ENCODE data around the gene CTBP1. TPM values are rescaled to one million over a fixed set of nuclear protein-coding genes. Genes with fewer than 3 reads are reported as not detected.
"Not testable (repeated sequence)": the region's sequence is repeated elsewhere in the genome, so short reads cannot be mapped to it uniquely, and the experiment has no call there.

The CTBP1 gene
- total and polyA plus RNA-seq, 7 experiments from 2014 or later = 57.2 to 233 (median 180) TPM

DNA sequence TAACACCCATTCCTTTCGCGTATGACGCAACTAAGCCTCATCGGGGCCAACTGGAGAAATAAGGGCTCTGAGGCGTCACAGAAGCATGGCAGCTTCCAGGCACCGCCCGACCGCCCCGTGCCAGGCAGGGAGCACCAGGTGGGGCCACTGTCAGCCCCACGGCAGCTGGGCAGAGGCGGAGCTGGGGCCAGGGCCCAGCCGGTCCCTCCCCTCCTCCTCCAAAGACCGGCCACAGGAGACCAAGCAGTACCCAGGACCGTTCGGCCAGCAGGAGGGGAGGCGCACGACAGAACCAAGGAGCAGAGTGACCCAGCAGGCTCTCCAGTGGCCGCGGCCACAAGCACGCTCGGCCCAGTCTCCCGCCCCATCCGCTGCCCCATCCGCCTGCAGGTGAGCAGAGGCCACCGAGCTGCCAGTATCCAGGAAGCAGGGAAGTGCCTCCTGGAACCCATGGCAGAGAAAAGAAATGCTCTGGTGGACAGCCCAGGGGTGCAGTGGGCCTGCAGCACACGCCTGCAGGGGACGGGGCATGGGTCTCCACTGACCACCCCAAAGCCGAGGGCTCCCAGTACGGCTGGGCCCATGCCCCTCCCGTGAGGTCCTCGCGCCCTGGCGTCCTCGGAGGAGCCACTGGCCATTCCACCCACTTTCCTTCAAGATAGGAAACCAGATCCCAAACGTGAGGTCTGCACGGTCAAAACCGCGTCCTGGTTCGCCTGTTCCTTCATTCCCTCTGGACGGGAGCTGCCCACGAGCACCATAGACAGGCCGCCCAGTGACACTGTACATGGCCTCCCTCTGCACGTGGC is 9.6 kb downstream of the CTBP1 start:
- Mint-ChIP-seq H3K27ac (peak overlapping the region in 1 of 9 donors; percentile 33), H3K4me3 (peak overlapping the region in 1 of 10 donors; percentile 17)
- POLR2A ChIA-PET = interaction anchor here (1.2 kb wide), 1 partner anchor 9 kb away, joined by 4 read pairs; the partner anchor contains the start of gene CTBP1

DNA sequence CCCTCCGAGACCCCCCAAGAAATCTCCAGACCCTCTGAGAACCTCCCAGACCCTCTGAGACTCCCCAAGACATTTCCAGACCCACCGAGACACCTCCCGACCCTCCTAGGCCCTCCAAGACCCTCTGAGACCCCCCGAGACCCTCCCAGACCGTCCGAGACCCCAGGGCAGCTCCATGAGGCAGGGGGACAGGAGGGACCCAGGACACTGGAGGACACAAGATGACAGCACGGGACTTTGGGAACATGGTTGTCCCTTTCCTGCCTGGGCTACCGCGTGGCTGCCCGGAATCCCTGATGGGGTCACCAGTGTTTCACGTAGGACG is 10.3 kb downstream of the CTBP1 start:
- POLR2A ChIA-PET = interaction anchor here (1.2 kb wide), 1 partner anchor 10 kb away, joined by 4 read pairs; the partner anchor contains the start of gene CTBP1
- Histone ChIP-seq H3K4me3 (ENCODE audit: low read length) (no peak overlapping the region), H3K36me3 (ENCODE audit: control insufficient read depth in 2 of 3, insufficient read depth in 3 of 3, low read length in 3 of 3) (peaks cover 0 to 78% (median 8%) of the 10 kb centered on the region in 3 experiments), H3K27ac (ENCODE audit: low read depth, low read length) (no peak overlapping the region), H3K9me3 (ENCODE audit: control insufficient read depth in 2 of 3, low read length in 3 of 3) (no peaks in the 10 kb centered on the region), H3K27me3 (ENCODE audit: control insufficient read depth in 2 of 2, insufficient read depth in 2 of 2, low read length in 2 of 2) (no peaks in the 10 kb centered on the region), H3K4me1 (ENCODE audit: control insufficient read depth in 2 of 2, insufficient read depth in 2 of 2, low read length in 2 of 2) (peaks cover 6 to 9% of the 10 kb centered on the region in 2 donors)
- Mint-ChIP-seq H3K4me1 (peaks cover 8 to 38% (median 19%) of the 10 kb centered on the region in 7 donors), H3K4me3 (no peak overlapping the region), H3K27me3 (no peaks in the 10 kb centered on the region), H3K36me3 (peaks cover 0 to 30% (median 5%) of the 10 kb centered on the region in 5 donors), H3K9me3 (peaks cover 0 to 2% (median 0%) of the 10 kb centered on the region in 11 donors), H3K27ac (no peak overlapping the region)
- CTCF ChIA-PET = no interaction called here
- ATAC-seq = no peak
- DNase-seq = peak in 1 of 9 donors; percentile 3
- intact Hi-C loops (cut with micrococcal nuclease) = no loop called here

More for the DNA sequence above, 9.6 kb downstream of the CTBP1 start:
- Histone ChIP-seq H3K4me1 (ENCODE audit: control insufficient read depth in 2 of 2, insufficient read depth in 2 of 2, low read length in 2 of 2) (peaks cover 6 to 15% of the 10 kb centered on the region in 2 donors), H3K9me3 (ENCODE audit: control insufficient read depth in 2 of 3, low read length in 3 of 3) (no peaks in the 10 kb centered on the region), H3K27me3 (ENCODE audit: control insufficient read depth in 2 of 2, insufficient read depth in 2 of 2, low read length in 2 of 2) (no peaks in the 10 kb centered on the region), H3K36me3 (ENCODE audit: control insufficient read depth in 2 of 3, insufficient read depth in 3 of 3, low read length in 3 of 3) (peaks cover 0 to 71% (median 8%) of the 10 kb centered on the region in 3 experiments), H3K27ac (ENCODE audit: low read depth, low read length) (no peak overlapping the region), H3K4me3 (ENCODE audit: low read length) (no peak overlapping the region)
- DNase-seq (peak in 1 of 9 donors; percentile 6), ATAC-seq (peak; percentile 19)
- intact Hi-C loops (cut with micrococcal nuclease) = no loop called here
- CTCF ChIA-PET = no interaction called here
- Mint-ChIP-seq H3K27me3 (no peaks in the 10 kb centered on the region), H3K4me1 (peaks cover 10 to 45% (median 24%) of the 10 kb centered on the region in 7 donors), H3K9me3 (peaks cover 0 to 1% (median 0%) of the 10 kb centered on the region in 11 donors), H3K36me3 (peaks cover 0 to 24% (median 5%) of the 10 kb centered on the region in 5 donors)

DNA sequence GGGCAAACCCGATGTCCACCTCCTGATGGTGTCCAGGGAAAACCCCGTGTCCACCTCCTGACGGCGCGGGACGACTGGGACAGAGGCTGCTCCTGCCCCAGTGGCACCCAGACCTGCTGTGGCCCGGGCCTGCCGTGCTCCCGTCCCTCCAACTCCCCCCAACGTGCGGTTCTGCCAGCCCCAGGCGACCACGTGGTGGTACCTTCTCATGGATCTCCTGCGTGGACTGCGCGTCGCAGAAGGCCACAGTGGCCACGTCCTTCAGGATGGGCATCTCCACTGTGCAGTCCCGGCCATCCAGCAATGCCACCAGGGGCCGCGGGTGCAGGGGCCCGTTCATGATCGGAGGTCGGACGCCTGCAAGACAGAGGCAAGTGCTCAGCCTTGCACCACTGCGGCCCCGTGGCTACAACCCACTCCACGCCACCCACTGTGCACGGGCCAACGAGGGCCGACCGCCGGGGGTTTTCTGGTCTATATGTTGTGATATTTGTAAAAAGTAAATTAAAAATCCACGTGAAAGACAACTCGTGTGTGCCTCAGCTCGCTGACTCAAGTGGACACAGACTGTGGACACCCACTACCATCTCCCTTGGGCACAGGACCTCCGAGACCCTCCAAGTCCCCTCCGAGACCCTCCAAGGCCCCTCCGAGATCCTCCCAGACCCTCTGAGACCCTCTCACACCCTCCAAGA is 10.8 kb downstream of the CTBP1 start:
- Mint-ChIP-seq H3K4me3 (peak overlapping the region in 1 of 10 donors; percentile 17), H3K9me3 (peaks cover 0 to 2% (median 0%) of the 10 kb centered on the region in 11 donors), H3K27me3 (no peaks in the 10 kb centered on the region), H3K36me3 (peaks cover 0 to 30% (median 5%) of the 10 kb centered on the region in 5 donors), H3K27ac (no peak overlapping the region), H3K4me1 (peaks cover 8 to 33% (median 16%) of the 10 kb centered on the region in 7 donors)
- no peak overlapping the region for H3K4me3 ChIP-seq (ENCODE audit: low read length)
- H3K27me3 ChIP-seq (ENCODE audit: control insufficient read depth in 2 of 2, insufficient read depth in 2 of 2, low read length in 2 of 2) = no peaks in the 10 kb centered on the region
- CTCF ChIA-PET = no interaction called here
- DNase-seq (peak in 1 of 9 donors; percentile 6), ATAC-seq (no peak)
- H3K9me3 ChIP-seq (ENCODE audit: control insufficient read depth in 2 of 3, low read length in 3 of 3) = no peaks in the 10 kb centered on the region
- intact Hi-C loops (cut with micrococcal nuclease) = no loop called here
- peaks cover 5 to 6% of the 10 kb centered on the region in 2 donors for H3K4me1 ChIP-seq (ENCODE audit: control insufficient read depth in 2 of 2, insufficient read depth in 2 of 2, low read length in 2 of 2)
- peaks cover 0 to 83% (median 12%) of the 10 kb centered on the region in 3 experiments for H3K36me3 ChIP-seq (ENCODE audit: control insufficient read depth in 2 of 3, insufficient read depth in 3 of 3, low read length in 3 of 3)
- H3K27ac ChIP-seq (ENCODE audit: low read depth, low read length) = no peak overlapping the region
- POLR2A ChIA-PET = no interaction called here

DNA sequence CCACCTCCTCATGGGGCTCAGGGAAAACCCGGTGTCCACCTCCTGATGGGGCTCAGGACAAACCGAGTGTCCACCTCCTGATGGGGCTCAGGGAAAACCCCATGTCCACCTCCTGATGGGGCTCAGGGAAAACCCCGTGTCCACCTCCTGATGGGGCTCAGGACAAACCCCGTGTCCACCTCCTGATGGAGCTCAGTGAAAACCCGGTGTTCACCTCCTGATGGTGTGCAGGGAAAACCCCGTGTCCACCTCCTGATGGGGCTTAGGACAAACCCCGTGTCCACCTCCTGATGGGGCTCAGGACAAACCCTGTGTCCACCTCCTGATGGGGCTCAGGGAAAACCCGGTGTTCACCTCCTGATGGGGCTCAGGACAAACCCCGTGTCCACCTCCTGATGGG is 11.7 kb downstream of the CTBP1 start:
- DNase-seq; H3K27ac Mint-ChIP-seq; ATAC-seq; H3K4me1 ChIP-seq (ENCODE audit: control insufficient read depth in 2 of 2, insufficient read depth in 2 of 2, low read length in 2 of 2); H3K4me3 Mint-ChIP-seq; CTCF ChIA-PET; H3K27me3 ChIP-seq (ENCODE audit: control insufficient read depth in 2 of 2, insufficient read depth in 2 of 2, low read length in 2 of 2); H3K4me3 ChIP-seq (ENCODE audit: low read length); POLR2A ChIA-PET; H3K9me3 Mint-ChIP-seq; intact Hi-C loops (cut with micrococcal nuclease); H3K27me3 Mint-ChIP-seq; H3K9me3 ChIP-seq (ENCODE audit: control insufficient read depth in 2 of 3, low read length in 3 of 3); H3K27ac ChIP-seq (ENCODE audit: low read depth, low read length): not testable (repeated sequence)
- Mint-ChIP-seq H3K4me1 (peaks cover 0 to 24% (median 8%) of the 10 kb centered on the region in 7 donors), H3K36me3 (peaks cover 0 to 30% (median 5%) of the 10 kb centered on the region in 5 donors)
- H3K36me3 ChIP-seq (ENCODE audit: control insufficient read depth in 2 of 3, insufficient read depth in 3 of 3, low read length in 3 of 3) = peaks cover 0 to 92% (median 14%) of the 10 kb centered on the region in 3 experiments

DNA sequence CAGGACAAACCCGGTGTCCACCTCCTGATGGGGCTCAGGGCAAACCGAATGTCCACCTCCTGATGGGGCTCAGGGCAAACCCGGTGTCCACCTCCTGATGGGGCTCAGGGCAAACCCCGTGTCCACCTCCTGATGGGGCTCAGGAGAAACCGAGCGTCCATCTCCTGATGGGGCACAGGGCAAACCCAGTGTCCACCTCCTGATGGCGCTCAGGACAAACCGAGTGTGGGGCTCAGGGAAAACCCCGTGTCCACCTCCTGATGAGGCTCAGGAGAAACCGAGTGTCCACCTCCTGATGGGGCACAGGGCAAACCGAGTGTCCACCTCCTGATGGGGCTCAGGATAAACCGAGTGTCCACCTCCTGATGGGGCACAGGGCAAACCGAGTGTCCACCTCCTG is 12.1 kb downstream of the CTBP1 start:
- H3K36me3 Mint-ChIP-seq = peaks cover 0 to 30% (median 5%) of the 10 kb centered on the region in 5 donors
- CTCF ChIA-PET; H3K27ac Mint-ChIP-seq; H3K4me1 ChIP-seq (ENCODE audit: control insufficient read depth in 2 of 2, insufficient read depth in 2 of 2, low read length in 2 of 2); POLR2A ChIA-PET; H3K4me3 ChIP-seq (ENCODE audit: low read length); ATAC-seq; H3K27ac ChIP-seq (ENCODE audit: low read depth, low read length); intact Hi-C loops (cut with micrococcal nuclease); H3K27me3 ChIP-seq (ENCODE audit: control insufficient read depth in 2 of 2, insufficient read depth in 2 of 2, low read length in 2 of 2); H3K9me3 Mint-ChIP-seq; H3K9me3 ChIP-seq (ENCODE audit: control insufficient read depth in 2 of 3, low read length in 3 of 3); DNase-seq; H3K27me3 Mint-ChIP-seq; H3K4me3 Mint-ChIP-seq: not testable (repeated sequence)
- H3K4me1 Mint-ChIP-seq = peaks cover 0 to 23% (median 8%) of the 10 kb centered on the region in 7 donors
- peaks cover 0 to 96% (median 14%) of the 10 kb centered on the region in 3 experiments for H3K36me3 ChIP-seq (ENCODE audit: control insufficient read depth in 2 of 3, insufficient read depth in 3 of 3, low read length in 3 of 3)

DNA sequence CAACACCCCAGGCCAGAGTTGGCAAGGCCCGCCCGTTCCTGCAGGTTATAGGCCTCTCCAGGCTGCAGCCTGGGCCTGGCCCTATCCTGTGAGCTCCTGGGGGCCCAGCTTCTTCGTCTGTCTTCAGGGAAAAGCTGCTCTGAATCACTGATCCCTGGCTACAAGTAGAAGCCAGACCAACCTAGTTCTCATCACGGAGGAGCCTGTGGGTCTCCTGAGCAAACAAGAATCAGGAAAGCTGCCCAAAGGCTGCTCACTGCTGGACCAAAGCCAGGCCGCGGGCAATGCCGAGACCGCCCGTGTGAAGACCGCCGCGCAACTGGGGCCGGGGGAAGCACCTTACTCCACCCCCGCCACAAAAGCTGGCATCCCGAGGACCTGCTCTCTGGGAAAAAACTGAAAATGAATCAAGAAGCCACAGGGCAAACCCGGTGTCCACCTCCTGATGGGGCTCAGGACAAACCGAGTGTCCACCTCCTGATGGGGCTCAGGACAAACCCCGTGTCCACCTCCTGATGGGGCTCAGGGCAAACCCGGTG is 12.8 kb downstream of the CTBP1 start:
- no peak for DNase-seq

More for the DNA sequence above, 12.8 kb downstream of the CTBP1 start:
- peaks cover 0 to 28% (median 5%) of the 10 kb centered on the region in 5 donors for H3K36me3 Mint-ChIP-seq
- ChIA-PET POLR2A (no interaction called here), CTCF (no interaction called here)
- peaks cover 0 to 2% (median 0%) of the 10 kb centered on the region in 11 donors for H3K9me3 Mint-ChIP-seq
- peaks cover 0 to 20% (median 8%) of the 10 kb centered on the region in 7 donors for H3K4me1 Mint-ChIP-seq
- Histone ChIP-seq H3K36me3 (ENCODE audit: control insufficient read depth in 2 of 3, insufficient read depth in 3 of 3, low read length in 3 of 3) (peaks cover 0 to 97% (median 14%) of the 10 kb centered on the region in 3 experiments), H3K4me3 (ENCODE audit: low read length) (no peak overlapping the region), H3K27ac (ENCODE audit: low read depth, low read length) (no peak overlapping the region), H3K27me3 (ENCODE audit: control insufficient read depth in 2 of 2, insufficient read depth in 2 of 2, low read length in 2 of 2) (no peaks in the 10 kb centered on the region), H3K9me3 (ENCODE audit: control insufficient read depth in 2 of 3, low read length in 3 of 3) (no peaks in the 10 kb centered on the region), H3K4me1 (ENCODE audit: control insufficient read depth in 2 of 2, insufficient read depth in 2 of 2, low read length in 2 of 2) (no peaks in the 10 kb centered on the region)
- intact Hi-C loops (cut with micrococcal nuclease) = no loop called here
- H3K27ac Mint-ChIP-seq = no peak overlapping the region
- no peak for ATAC-seq
- H3K27me3 Mint-ChIP-seq = no peaks in the 10 kb centered on the region
- H3K4me3 Mint-ChIP-seq = no peak overlapping the region
